Lower leg skin (tissue), 4 donors: ENCODE measurements around the gene CRISPLD2. TPM values are rescaled to one million over a fixed set of nuclear protein-coding genes. Genes with fewer than 3 reads are reported as not detected.

ENCODE experiments used
- DNase-seq, 2 donors: peaks; one replicate each; pipeline ENCODE4 v3.0.0-alpha.2; 2019; ENCODE audit warnings: low spot score in 2 of 2
- H3K4me3 ChIP-seq: fragments of 200-600 bp; sonication (generic); 2 replicates; pipeline ENCODE4 v1.5.1; 2017; ENCODE audit warnings: mild to moderate bottlenecking, low read depth; ENCODE audit not compliant: poor library complexity, severe bottlenecking
- POLR2A ChIP-seq, 2 donors: fragments of 450-650 bp; IDR thresholded peaks; one replicate each; pipeline ENCODE4 v1.6.1; 2016 to 2017; ENCODE audit warnings: antibody characterized with exemption in 2 of 2, mild to moderate bottlenecking in 1 of 2, moderate library complexity in 1 of 2
- WGBS, 2 donors: methylation state at CpG; one replicate each; pipeline ENCODE4 v1.1.5; 2018; 5-methylcytosine and 5-hydroxymethylcytosine counted together
- intact Hi-C: fragments of 100-400 bp; cut with DNase I; formaldehyde crosslinking; loops from one replicate; pipeline ENCODE4 v1.15.0; 2023; ENCODE audit warnings: low total_unique reads
- total RNA-seq, 4 donors: library from RNA; depleted of rRNA; stranded (reverse); fragments of >200 nt; gene quantifications; one replicate each; pipeline ENCODE4 v1.1.0, GENCODE V29; 2016
- TF ChIP-seq, protein P1 (sequence below), 3 donors: fragments of 450-650 bp; IDR thresholded peaks; one replicate each; pipeline ENCODE4 v1.5.1; 2016; ENCODE audit warnings: antibody characterized with exemption in 3 of 3, mild to moderate bottlenecking in 3 of 3, moderate library complexity in 2 of 3

Gene CRISPLD2
- total RNA-seq, 4 donors from 2014 or later = 48.0 to 105 (median 69.5) TPM

DNA sequence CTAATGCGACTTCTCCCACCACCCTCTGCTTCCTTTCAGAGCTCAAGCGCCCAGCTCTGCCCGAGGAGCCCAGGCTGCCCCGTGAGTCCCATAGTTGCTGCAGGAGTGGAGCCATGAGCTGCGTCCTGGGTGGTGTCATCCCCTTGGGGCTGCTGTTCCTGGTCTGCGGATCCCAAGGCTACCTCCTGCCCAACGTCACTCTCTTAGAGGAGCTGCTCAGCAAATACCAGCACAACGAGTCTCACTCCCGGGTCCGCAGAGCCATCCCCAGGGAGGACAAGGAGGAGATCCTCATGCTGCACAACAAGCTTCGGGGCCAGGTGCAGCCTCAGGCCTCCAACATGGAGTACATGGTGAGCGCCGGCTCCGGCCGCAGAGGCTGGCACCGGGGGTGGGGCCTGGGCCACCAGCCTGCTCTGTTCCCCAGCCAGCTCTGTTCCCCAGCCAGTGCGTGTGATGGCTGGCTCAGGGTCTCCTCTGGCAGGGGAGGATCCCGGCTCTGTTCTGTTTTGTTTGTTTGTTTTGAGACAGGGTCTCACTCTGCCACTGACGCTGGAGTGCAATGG lies 18.7 kb downstream of the CRISPLD2 start:
- DNase-seq = no peak
- H3K4me3 ChIP-seq = no peak overlapping the region
- TF ChIP-seq POLR2A (IDR thresholded peaks at IDR 0.05) = no peak
- TF ChIP-seq, protein P1, sequence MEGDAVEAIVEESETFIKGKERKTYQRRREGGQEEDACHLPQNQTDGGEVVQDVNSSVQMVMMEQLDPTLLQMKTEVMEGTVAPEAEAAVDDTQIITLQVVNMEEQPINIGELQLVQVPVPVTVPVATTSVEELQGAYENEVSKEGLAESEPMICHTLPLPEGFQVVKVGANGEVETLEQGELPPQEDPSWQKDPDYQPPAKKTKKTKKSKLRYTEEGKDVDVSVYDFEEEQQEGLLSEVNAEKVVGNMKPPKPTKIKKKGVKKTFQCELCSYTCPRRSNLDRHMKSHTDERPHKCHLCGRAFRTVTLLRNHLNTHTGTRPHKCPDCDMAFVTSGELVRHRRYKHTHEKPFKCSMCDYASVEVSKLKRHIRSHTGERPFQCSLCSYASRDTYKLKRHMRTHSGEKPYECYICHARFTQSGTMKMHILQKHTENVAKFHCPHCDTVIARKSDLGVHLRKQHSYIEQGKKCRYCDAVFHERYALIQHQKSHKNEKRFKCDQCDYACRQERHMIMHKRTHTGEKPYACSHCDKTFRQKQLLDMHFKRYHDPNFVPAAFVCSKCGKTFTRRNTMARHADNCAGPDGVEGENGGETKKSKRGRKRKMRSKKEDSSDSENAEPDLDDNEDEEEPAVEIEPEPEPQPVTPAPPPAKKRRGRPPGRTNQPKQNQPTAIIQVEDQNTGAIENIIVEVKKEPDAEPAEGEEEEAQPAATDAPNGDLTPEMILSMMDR (IDR thresholded peaks at IDR 0.05) = no peak
- 74 to 86% methylated on average over 14 to 16 of the region's 19 CpGs for WGBS, 2 donors
- intact Hi-C loops = no loop called here

DNA sequence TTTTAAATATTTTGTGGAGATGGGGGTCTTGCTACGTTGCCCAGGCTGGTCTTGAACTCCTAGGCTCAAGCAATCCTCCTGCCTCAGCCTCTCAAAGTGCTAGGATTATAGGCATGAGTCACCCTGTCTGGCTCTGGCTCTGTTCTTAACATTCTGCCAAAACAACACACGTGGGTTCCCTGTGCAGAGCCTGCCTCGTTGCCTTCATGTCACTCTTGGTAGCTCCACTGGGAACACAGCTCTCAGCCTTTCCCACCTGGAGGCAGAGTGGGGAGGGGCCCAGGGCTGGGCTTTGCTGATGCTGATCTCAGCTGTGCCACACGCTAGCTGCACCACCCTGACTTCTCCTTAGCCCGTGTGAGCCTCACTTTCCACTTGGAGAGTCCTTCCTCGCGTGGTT lies 19.3 kb downstream of the CRISPLD2 start:
- no peak overlapping the region for H3K4me3 ChIP-seq
- WGBS, 2 donors = 31 to 36% methylated on average over 7 of the region's 7 CpGs
- intact Hi-C loops = no loop called here
- no peak for DNase-seq
- TF ChIP-seq, protein P1 (IDR thresholded peaks at IDR 0.05) = no peak
- no peak for TF ChIP-seq POLR2A (IDR thresholded peaks at IDR 0.05)

DNA sequence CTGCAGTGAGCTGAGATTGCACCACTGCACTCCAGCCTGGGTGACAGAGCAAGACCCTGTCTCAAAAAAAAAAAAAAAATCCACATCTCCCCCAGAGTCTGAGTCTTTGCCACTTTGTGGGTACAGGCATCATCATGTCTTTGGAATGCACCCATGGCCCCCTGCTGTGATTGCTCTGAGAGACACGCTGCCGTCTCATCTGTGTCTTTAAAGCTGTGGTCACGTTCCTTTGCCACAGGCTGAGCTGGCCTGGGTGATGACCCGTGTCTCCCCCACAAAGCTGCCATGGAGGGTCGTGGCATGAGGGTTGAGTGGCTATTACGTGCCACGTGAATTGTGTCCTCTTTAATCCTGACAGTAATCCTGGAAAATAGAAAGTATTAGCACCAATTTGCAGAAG lies 20.2 kb downstream of the CRISPLD2 start:
- H3K4me3 ChIP-seq = no peak overlapping the region
- 76 to 78% methylated on average over 7 of the region's 7 CpGs for WGBS, 2 donors
- DNase-seq = no peak
- intact Hi-C loops = no loop called here
- TF ChIP-seq, protein P1 (IDR thresholded peaks at IDR 0.05) = no peak
- TF ChIP-seq POLR2A (IDR thresholded peaks at IDR 0.05) = no peak

DNA sequence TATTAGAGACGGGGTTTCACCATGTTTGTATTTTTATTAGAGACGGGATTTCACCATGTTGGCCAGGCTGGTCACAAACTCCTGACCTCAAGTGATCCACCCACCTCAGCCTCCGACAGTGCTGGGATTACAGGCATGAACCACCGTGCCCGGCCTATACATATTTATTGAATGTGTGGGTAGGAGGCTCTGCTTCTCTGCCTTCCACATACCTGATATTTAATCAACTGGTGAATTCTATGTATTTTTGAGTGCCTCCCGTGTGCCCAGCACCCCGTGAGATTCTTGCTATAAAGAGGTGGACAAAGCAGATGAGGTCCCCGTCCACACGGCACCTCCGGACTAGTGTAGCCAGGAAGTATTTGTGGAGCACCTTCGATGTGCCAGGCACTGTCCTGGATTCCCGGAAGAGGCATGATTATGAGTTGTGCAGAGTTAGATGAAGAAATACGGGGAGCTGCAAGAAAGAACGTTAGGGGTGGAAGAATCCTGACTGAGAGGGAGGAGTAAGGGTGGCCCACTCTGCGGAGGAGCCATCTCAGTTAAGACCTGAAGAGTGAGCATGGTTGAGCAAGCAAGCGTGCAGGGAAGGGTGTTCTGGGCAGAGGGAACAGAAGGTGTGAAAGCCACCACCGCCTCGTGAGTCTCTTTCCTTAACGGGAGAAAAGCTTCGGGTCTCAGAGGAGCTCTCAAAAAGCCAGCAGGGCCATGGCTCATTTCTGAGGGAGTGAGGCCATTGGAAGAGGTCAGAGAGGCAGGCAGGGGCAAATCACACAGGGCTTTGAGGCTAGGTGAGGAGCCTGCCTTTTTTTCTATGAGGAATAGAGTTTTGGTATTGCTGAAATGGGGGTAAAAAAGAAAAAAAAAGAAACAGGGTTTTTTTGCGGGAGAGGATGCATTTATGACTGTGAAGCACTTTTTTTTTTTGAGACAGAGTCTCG lies 21.2 kb downstream of the CRISPLD2 start:
- DNase-seq = no peak
- intact Hi-C loops = no loop called here
- 85 to 86% methylated on average over 22 of the region's 22 CpGs for WGBS, 2 donors
- H3K4me3 ChIP-seq = no peak overlapping the region
- TF ChIP-seq POLR2A (IDR thresholded peaks at IDR 0.05) = no peak
- TF ChIP-seq, protein P1 (IDR thresholded peaks at IDR 0.05) = no peak

DNA sequence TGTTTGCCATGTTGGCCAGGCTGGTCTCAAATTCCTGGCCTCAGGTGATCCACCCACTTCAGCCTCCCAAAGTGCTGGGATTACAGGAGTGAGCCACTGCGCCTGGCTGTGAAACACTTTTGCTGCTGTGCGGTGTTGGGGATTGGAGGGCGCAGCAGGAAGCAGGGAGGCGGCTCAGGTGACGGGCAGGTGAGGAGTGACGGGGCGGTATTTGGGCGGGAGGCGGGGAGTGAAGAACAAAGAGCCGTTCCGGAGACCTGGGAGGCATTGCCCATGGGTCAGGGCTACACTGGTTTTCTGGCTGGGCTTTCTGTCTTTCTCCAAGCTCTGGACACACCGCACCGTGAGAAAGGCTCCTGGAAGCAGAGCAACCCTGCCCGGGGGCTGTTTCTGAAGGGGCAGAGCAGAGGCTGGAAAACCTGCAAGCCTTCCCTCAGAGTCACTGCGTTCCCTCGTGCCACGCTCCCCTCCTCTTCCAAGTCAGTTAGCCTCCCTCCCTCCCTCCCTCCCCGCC lies 22.1 kb downstream of the CRISPLD2 start:
- no peak for DNase-seq
- H3K4me3 ChIP-seq = no peak overlapping the region
- TF ChIP-seq, protein P1 (IDR thresholded peaks at IDR 0.05) = no peak
- TF ChIP-seq POLR2A (IDR thresholded peaks at IDR 0.05) = no peak
- 21 to 33% methylated on average over 18 of the region's 18 CpGs for WGBS, 2 donors
- intact Hi-C loops = no loop called here
